A549 (cell line): Measurements from ENCODE around the gene BMPER.

ENCODE experiments used
- POLR2A ChIP-seq: IDR thresholded peaks from 2 replicates; pipeline ENCODE4 v1.6.1; 2012; ENCODE audit warnings: mild to moderate bottlenecking, low read length
- RAD21 ChIP-seq, 2 experiments: fragments of >200 bp in 1 of 2; sonication (Bioruptor Twin) in 1 of 2; formaldehyde crosslinking in 1 of 2; IDR thresholded peaks in 1 of 2; conservative IDR thresholded peaks in 1 of 2; 2 replicates in 1 of 2; 3 replicates in 1 of 2; pipeline ENCODE4 v1.6.1; 2012 to 2018; ENCODE audit warnings: inconsistent platforms in 1 of 2
- RFX5 ChIP-seq: fragments of 450-650 bp; IDR thresholded peaks from 2 replicates; pipeline ENCODE4 v1.7.1; 2014; ENCODE audit warnings: antibody characterized with exemption, mild to moderate bottlenecking, moderate library complexity
- TF ChIP-seq, protein P1 (sequence below): fragments of >200 bp; sonication (Bioruptor Twin); formaldehyde crosslinking; IDR thresholded peaks from 3 replicates; pipeline ENCODE4 v1.5.1; 2016

DNA sequence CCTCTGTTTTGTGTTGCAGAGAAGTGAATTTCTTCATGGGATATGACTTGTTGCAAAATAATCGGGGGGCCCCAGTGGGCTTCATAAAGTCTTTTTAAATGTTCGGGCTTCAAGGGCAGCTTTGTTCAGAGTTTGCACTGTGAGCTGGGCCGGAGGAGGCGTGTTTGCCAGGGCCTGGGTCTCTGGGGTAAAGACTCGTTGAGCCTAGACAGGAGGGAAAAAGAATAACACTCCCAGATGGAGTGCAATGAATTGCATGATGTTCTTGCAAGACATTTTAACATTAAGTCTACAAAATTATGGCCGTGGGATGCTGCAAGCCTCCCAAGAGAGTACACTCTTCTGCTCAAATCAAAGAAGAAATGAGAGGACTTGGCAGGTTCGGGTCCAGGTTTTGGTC lies 23.6 kb downstream of the BMPER start:
- TF ChIP-seq, protein P1, sequence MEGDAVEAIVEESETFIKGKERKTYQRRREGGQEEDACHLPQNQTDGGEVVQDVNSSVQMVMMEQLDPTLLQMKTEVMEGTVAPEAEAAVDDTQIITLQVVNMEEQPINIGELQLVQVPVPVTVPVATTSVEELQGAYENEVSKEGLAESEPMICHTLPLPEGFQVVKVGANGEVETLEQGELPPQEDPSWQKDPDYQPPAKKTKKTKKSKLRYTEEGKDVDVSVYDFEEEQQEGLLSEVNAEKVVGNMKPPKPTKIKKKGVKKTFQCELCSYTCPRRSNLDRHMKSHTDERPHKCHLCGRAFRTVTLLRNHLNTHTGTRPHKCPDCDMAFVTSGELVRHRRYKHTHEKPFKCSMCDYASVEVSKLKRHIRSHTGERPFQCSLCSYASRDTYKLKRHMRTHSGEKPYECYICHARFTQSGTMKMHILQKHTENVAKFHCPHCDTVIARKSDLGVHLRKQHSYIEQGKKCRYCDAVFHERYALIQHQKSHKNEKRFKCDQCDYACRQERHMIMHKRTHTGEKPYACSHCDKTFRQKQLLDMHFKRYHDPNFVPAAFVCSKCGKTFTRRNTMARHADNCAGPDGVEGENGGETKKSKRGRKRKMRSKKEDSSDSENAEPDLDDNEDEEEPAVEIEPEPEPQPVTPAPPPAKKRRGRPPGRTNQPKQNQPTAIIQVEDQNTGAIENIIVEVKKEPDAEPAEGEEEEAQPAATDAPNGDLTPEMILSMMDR: no peak
- TF ChIP-seq RAD21 (conservative IDR thresholded peaks at IDR 0.05 in 1 of 2, IDR thresholded peaks at IDR 0.05 in 1 of 2) (no peak), POLR2A (no peak), RFX5 (no peak)
